Measurements from ENCODE around the gene TUBB1.

GRCh38 chr20:59040667-59041066 lies 21.4 kb downstream of the TUBB1 start:
- TF ChIP-seq CTCF (optimal IDR thresholded peaks at IDR 0.05 in 1 of 3, IDR thresholded peaks at IDR 0.05 in 1 of 3, conservative IDR thresholded peaks at IDR 0.05 in 1 of 3; ENCODE audit: extremely low read depth in 1 of 3, insufficient read depth in 2 of 3, low read length in 3 of 3) (no peak), EZH2 (IDR thresholded peaks at IDR 0.05; ENCODE audit: low read length) (no peak)

Measured in keratinocyte (primary cell).